Measurements from ENCODE around the gene TOR1B.

GRCh38 chr9:129815278-129815677 is 12.3 kb downstream of the TOR1B start:
- TF ChIP-seq CTCF (IDR thresholded peaks at IDR 0.05) (no peak), POLR2A (IDR thresholded peaks at IDR 0.05) (no peak)

Measured in tibial nerve (tissue), 3 donors.